Trophoblast cell (in vitro differentiated cells and primary cell): ENCODE measurements around the gene GPD1L.

ENCODE experiments used
- DNase-seq, 2 donors: peaks; one replicate each; pipeline ENCODE4 v3.0.0-alpha.2; 2016
- H2AFZ ChIP-seq: 2 replicates; pipeline ENCODE4 v1.6.1; 2013; ENCODE audit warnings: low read length, moderate library complexity, mild to moderate bottlenecking; ENCODE audit not compliant: insufficient read depth, poor library complexity
- H2AK5ac ChIP-seq: 2 replicates; pipeline ENCODE4 v1.6.1; 2013; ENCODE audit warnings: mild to moderate bottlenecking, low read length
- H2BK120ac ChIP-seq: 2 replicates; pipeline ENCODE4 v1.6.1; 2013; ENCODE audit warnings: low read length, mild to moderate bottlenecking, moderate library complexity; ENCODE audit not compliant: insufficient read depth, poor library complexity
- H2BK12ac ChIP-seq: 2 replicates; pipeline ENCODE4 v1.6.1; 2013; ENCODE audit warnings: mild to moderate bottlenecking, low read length, moderate library complexity
- H2BK5ac ChIP-seq: 2 replicates; pipeline ENCODE4 v1.6.1; 2013; ENCODE audit warnings: low read length, low read depth, moderate library complexity, mild to moderate bottlenecking; ENCODE audit not compliant: poor library complexity
- H3K14ac ChIP-seq: 2 replicates; pipeline ENCODE4 v1.6.1; 2013; ENCODE audit warnings: mild to moderate bottlenecking, low read length
- H3K18ac ChIP-seq: 2 replicates; pipeline ENCODE4 v1.6.1; 2013; ENCODE audit warnings: mild to moderate bottlenecking, low read length
- H3K23ac ChIP-seq: 2 replicates; pipeline ENCODE4 v1.6.1; 2013; ENCODE audit warnings: low read length
- H3K27ac ChIP-seq: 2 replicates; pipeline ENCODE4 v1.5.1; 2013; ENCODE audit warnings: low read depth, mild to moderate bottlenecking, inconsistent platforms, low read length, moderate library complexity
- H3K27me3 ChIP-seq: 2 replicates; pipeline ENCODE4 v1.6.1; 2013; ENCODE audit warnings: inconsistent platforms, mild to moderate bottlenecking, low read length, moderate library complexity; ENCODE audit not compliant: insufficient read depth
- H3K36me3 ChIP-seq, 2 experiments: 1 replicate in 1 of 2; 2 replicates in 1 of 2; pipeline ENCODE4 v1.6.1; 2013; ENCODE audit warnings: low read length in 2 of 2, mild to moderate bottlenecking in 2 of 2, moderate library complexity in 1 of 2; ENCODE audit not compliant: insufficient read depth in 2 of 2, control insufficient read depth in 1 of 2
- H3K4ac ChIP-seq: 2 replicates; pipeline ENCODE4 v1.6.1; 2013; ENCODE audit warnings: low read depth, mild to moderate bottlenecking, low read length, moderate library complexity
- H3K4me1 ChIP-seq, 2 experiments: 1 replicate in 1 of 2; 2 replicates in 1 of 2; pipeline ENCODE4 v1.6.1; 2013; ENCODE audit warnings: low read length in 2 of 2, mild to moderate bottlenecking in 2 of 2, moderate library complexity in 1 of 2; ENCODE audit not compliant: insufficient read depth in 2 of 2, control insufficient read depth in 1 of 2
- H3K4me2 ChIP-seq: 2 replicates; pipeline ENCODE4 v1.6.1; 2013; ENCODE audit warnings: inconsistent platforms, mild to moderate bottlenecking, low read length, moderate library complexity
- H3K4me3 ChIP-seq: 2 replicates; pipeline ENCODE4 v1.5.1; 2013; ENCODE audit warnings: mild to moderate bottlenecking, low read depth, low read length, inconsistent platforms
- H3K79me1 ChIP-seq: one replicate; pipeline ENCODE4 v1.6.1; 2013; ENCODE audit warnings: low read length
- H3K79me2 ChIP-seq: 2 replicates; pipeline ENCODE4 v1.6.1; 2013; ENCODE audit warnings: low read length, mild to moderate bottlenecking; ENCODE audit not compliant: control insufficient read depth, insufficient read depth, poor library complexity
- H3K9ac ChIP-seq: 2 replicates; pipeline ENCODE4 v1.6.1; 2013; ENCODE audit warnings: mild to moderate bottlenecking, low read length
- H3K9me3 ChIP-seq: 2 replicates; pipeline ENCODE4 v1.6.1; 2013; ENCODE audit warnings: low read depth, mild to moderate bottlenecking, control low read depth, inconsistent platforms, low read length; ENCODE audit not compliant: insufficient read depth
- H4K12ac ChIP-seq: 2 replicates; pipeline ENCODE4 v1.6.1; 2013; ENCODE audit warnings: low read depth, mild to moderate bottlenecking, low read length, moderate library complexity
- H4K8ac ChIP-seq: 2 replicates; pipeline ENCODE4 v1.6.1; 2013; ENCODE audit warnings: low read depth, mild to moderate bottlenecking, low read length, moderate library complexity
- H4K91ac ChIP-seq: one replicate; pipeline ENCODE4 v1.6.1; 2013; ENCODE audit warnings: low read depth, mild to moderate bottlenecking, low read length, moderate library complexity
- WGBS: extraction: QIAGEN DNeasy Blood & Tissue Kit; methylation state at CpG from one replicate; pipeline ENCODE4 v1.1.7; 2013; ENCODE audit warnings: missing lambda C conversion rate; ENCODE audit not compliant: insufficient read length, insufficient coverage; ENCODE audit errors: extremely low coverage; 5-methylcytosine and 5-hydroxymethylcytosine counted together

Gene GPD1L

DNA sequence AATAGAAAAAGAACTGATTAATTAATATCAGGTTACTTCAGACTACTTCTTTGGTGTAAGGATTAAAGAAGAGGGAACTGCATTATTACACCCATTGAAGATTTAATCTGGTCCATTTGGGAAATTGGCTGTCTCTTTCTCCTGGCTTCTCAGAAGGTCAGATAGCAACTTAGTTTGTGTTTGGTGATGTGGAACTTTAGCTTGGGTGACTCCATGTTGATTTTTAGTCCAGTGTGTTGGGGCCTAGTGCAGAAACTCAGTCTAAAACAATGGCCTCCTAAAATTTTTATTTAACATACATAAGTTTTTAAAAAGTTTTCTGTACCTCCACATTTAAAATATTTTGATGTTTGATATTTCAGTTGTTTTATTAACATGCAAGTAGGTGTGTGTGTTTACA is 27.6 kb upstream of the GPD1L start:
- no peak overlapping the region for H4K91ac ChIP-seq
- no peak overlapping the region for H3K18ac ChIP-seq
- peaks cover 0 to 8% of the 10 kb centered on the region in 2 experiments for H3K4me1 ChIP-seq
- H3K9ac ChIP-seq = no peak overlapping the region
- no peaks in the 10 kb centered on the region for H3K79me1 ChIP-seq
- H3K4ac ChIP-seq = no peak overlapping the region
- H4K12ac ChIP-seq = no peak overlapping the region
- no peak overlapping the region for H2BK120ac ChIP-seq
- H3K36me3 ChIP-seq = no peaks in the 10 kb centered on the region
- no peaks in the 10 kb centered on the region for H3K79me2 ChIP-seq
- no peak overlapping the region for H2AK5ac ChIP-seq
- H3K27me3 ChIP-seq = no peaks in the 10 kb centered on the region
- H2AFZ ChIP-seq = no peak overlapping the region
- H3K4me2 ChIP-seq = no peak overlapping the region
- no peak overlapping the region for H3K27ac ChIP-seq
- H2BK5ac ChIP-seq = no peak overlapping the region
- no peaks in the 10 kb centered on the region for H3K9me3 ChIP-seq
- H2BK12ac ChIP-seq = no peak overlapping the region
- no peak overlapping the region for H3K14ac ChIP-seq
- no peak overlapping the region for H3K4me3 ChIP-seq
- H4K8ac ChIP-seq = no peak overlapping the region
- no peak overlapping the region for H3K23ac ChIP-seq
- DNase-seq = no peak

DNA sequence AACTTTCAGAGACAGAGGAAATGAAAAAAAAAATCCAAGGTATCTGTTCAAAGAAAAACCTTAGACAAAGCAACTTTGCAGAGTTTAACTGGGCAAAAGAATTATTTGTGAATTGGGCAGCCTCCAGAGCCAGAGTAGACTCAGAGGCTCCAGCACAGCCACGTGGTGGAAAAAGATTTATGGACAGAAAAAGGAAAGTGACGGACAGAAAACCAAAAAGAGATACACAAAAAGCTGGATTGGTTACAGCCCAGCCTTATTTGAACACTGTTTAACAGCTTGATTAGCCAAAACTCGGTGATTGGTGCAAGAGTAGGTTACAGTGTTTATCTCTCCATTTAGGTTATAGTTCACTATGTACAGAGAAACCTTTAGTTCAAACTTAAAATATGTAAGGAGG is 23.7 kb upstream of the GPD1L start:
- H3K27me3 ChIP-seq = no peaks in the 10 kb centered on the region
- no peak overlapping the region for H2BK5ac ChIP-seq
- H2BK120ac ChIP-seq = no peak overlapping the region
- no peak overlapping the region for H3K4me3 ChIP-seq
- H2AFZ ChIP-seq = no peak overlapping the region
- no peak overlapping the region for H4K12ac ChIP-seq
- H3K18ac ChIP-seq = no peak overlapping the region
- no peaks in the 10 kb centered on the region for H3K4me1 ChIP-seq
- no peaks in the 10 kb centered on the region for H3K79me1 ChIP-seq
- H4K8ac ChIP-seq = no peak overlapping the region
- H4K91ac ChIP-seq = no peak overlapping the region
- no peak overlapping the region for H3K14ac ChIP-seq
- no peak overlapping the region for H3K9ac ChIP-seq
- H2AK5ac ChIP-seq = no peak overlapping the region
- no CpG with 5 or more reads among the region's 3 CpGs for WGBS
- H2BK12ac ChIP-seq = no peak overlapping the region
- no peak overlapping the region for H3K27ac ChIP-seq
- no peak overlapping the region for H3K4ac ChIP-seq
- H3K36me3 ChIP-seq = no peaks in the 10 kb centered on the region
- no peak for DNase-seq
- H3K79me2 ChIP-seq = no peaks in the 10 kb centered on the region
- peaks cover 6% of the 10 kb centered on the region for H3K9me3 ChIP-seq
- no peak overlapping the region for H3K23ac ChIP-seq
- H3K4me2 ChIP-seq = no peak overlapping the region

DNA sequence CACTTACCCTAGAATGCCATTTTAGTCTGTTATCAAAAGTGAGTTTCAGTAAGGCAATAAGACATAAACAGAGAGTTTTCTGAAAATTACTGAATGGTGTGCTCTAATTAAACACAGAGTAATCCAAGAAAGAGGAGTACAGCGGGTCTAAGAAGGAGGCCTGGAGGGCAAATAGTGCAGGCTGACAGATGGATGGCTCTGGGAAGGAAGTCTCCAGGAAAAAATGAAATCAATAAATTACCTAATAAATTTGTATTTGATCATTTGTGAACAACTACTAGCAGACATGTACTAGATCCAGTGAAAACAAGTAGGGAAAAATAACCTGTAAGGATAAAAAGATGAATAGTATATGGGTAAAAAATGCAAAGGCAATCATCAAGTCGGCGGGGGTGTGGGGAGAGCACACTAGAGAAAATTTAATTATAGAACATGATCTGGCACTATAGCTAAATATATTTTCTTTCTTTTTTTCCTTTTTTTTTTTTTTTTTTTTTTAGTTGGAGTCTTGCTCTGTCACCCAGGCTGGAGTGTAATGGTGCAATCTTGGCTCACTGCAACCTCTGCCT is 22.6 kb upstream of the GPD1L start:
- Histone ChIP-seq H3K27ac (no peak overlapping the region), H3K27me3 (no peaks in the 10 kb centered on the region), H3K4ac (no peak overlapping the region), H3K9ac (no peak overlapping the region), H2AK5ac (no peak overlapping the region), H3K36me3 (no peaks in the 10 kb centered on the region), H4K8ac (no peak overlapping the region), H3K23ac (no peak overlapping the region), H2AFZ (no peak overlapping the region), H3K9me3 (peaks cover 6% of the 10 kb centered on the region), H3K4me1 (no peaks in the 10 kb centered on the region), H4K91ac (no peak overlapping the region), H3K14ac (no peak overlapping the region), H3K18ac (no peak overlapping the region), H2BK120ac (no peak overlapping the region), H3K4me2 (no peak overlapping the region), H2BK12ac (no peak overlapping the region), H3K4me3 (no peak overlapping the region), H3K79me2 (no peaks in the 10 kb centered on the region), H4K12ac (no peak overlapping the region), H2BK5ac (no peak overlapping the region), H3K79me1 (no peaks in the 10 kb centered on the region)
- WGBS = no CpG with 5 or more reads among the region's 3 CpGs
- no peak for DNase-seq

DNA sequence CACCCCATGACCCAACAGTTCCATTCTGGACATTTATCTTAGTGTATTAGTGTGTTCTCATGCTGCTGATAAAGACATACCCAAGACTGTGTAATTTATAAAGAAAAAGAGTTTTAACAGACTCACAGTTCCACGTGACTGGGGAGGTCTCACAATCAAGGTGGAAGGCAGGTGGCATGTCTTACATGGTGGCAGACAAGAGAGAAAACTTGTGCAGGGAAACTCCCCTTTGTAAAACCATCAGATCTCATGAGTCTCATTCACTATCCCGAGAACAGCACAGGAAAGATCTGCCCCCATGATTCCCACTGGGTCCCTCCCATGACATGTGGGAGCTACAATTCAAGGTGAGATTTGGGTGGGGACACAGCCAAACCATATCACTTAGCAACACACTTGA is 21.6 kb upstream of the GPD1L start:
- H2BK120ac ChIP-seq = no peak overlapping the region
- no peak overlapping the region for H4K12ac ChIP-seq
- no peak overlapping the region for H3K14ac ChIP-seq
- no peak overlapping the region for H3K18ac ChIP-seq
- no peak overlapping the region for H2AFZ ChIP-seq
- DNase-seq = no peak
- no peak overlapping the region for H3K4me2 ChIP-seq
- no peaks in the 10 kb centered on the region for H3K79me1 ChIP-seq
- H2BK12ac ChIP-seq = no peak overlapping the region
- no peak overlapping the region for H3K27ac ChIP-seq
- no peak overlapping the region for H3K4me3 ChIP-seq
- H3K4me1 ChIP-seq = no peaks in the 10 kb centered on the region
- no peak overlapping the region for H2BK5ac ChIP-seq
- no peak overlapping the region for H2AK5ac ChIP-seq
- H3K36me3 ChIP-seq = no peaks in the 10 kb centered on the region
- peaks cover 8% of the 10 kb centered on the region for H3K9me3 ChIP-seq
- no peak overlapping the region for H4K8ac ChIP-seq
- H3K27me3 ChIP-seq = no peaks in the 10 kb centered on the region
- H4K91ac ChIP-seq = no peak overlapping the region
- H3K9ac ChIP-seq = no peak overlapping the region
- WGBS = no CpG with 5 or more reads among the region's 2 CpGs
- H3K79me2 ChIP-seq = no peaks in the 10 kb centered on the region
- no peak overlapping the region for H3K23ac ChIP-seq
- no peak overlapping the region for H3K4ac ChIP-seq
